Measurements from ENCODE around the gene MED28.
A peak's percentile ranks its signal among the peaks of the same experiment; 100 is the strongest.
"Not testable (repeated sequence)": the region's sequence is repeated elsewhere in the genome, so short reads cannot be mapped to it uniquely, and the experiment has no call there.

Gene MED28

GRCh38 chr4:17614416-17615299 is at the start of gene MED28:
MED28 (plus strand) TSS chr4:17614641; CDS start chr4:17614655, 14 bp downstream.
- DNase-seq (ENCODE audit: low spot score) = peak; percentile 98

GRCh38 chr4:17565846-17566245 is 48.6 kb upstream of the MED28 start:
- DNase-seq (ENCODE audit: low spot score) = no peak

GRCh38 chr4:17567271-17567670 is 47.2 kb upstream of the MED28 start:
- DNase-seq (ENCODE audit: low spot score) = no peak

GRCh38 chr4:17574206-17574605 is 40.2 kb upstream of the MED28 start:
- no peak for DNase-seq (ENCODE audit: low spot score)

GRCh38 chr4:17575177-17575576 is 39.3 kb upstream of the MED28 start:
- not testable (repeated sequence) for DNase-seq (ENCODE audit: low spot score)

- peak; percentile 97 for DNase-seq (ENCODE audit: low spot score)
Measured at GRCh38 chr4:17576932-17577664, 37.3 kb upstream of the MED28 start, which contains the start of gene LAP3. LAP3 (plus strand) TSS chr4:17577198; CDS start chr4:17577466, 268 bp downstream.

- peak; percentile 36 for DNase-seq (ENCODE audit: low spot score)
Measured at GRCh38 chr4:17577665-17578481, 36.6 kb upstream of the MED28 start.

GRCh38 chr4:17578482-17578891 is 36.0 kb upstream of the MED28 start:
- peak; percentile 30 for DNase-seq (ENCODE audit: low spot score)

GRCh38 chr4:17580969-17581368 is 33.5 kb upstream of the MED28 start:
- no peak for DNase-seq (ENCODE audit: low spot score)

- no peak for DNase-seq (ENCODE audit: low spot score)
Measured at GRCh38 chr4:17583276-17583675, 31.2 kb upstream of the MED28 start.

GRCh38 chr4:17583941-17584340 is 30.5 kb upstream of the MED28 start:
- no peak for DNase-seq (ENCODE audit: low spot score)

GRCh38 chr4:17584521-17585213 is 29.8 kb upstream of the MED28 start:
- DNase-seq (ENCODE audit: low spot score) = no peak

GRCh38 chr4:17587094-17587822 is 27.2 kb upstream of the MED28 start:
- DNase-seq (ENCODE audit: low spot score) = no peak

GRCh38 chr4:17589355-17589754 is 25.1 kb upstream of the MED28 start:
- no peak for DNase-seq (ENCODE audit: low spot score)

GRCh38 chr4:17595471-17596005 is 18.9 kb upstream of the MED28 start:
- DNase-seq (ENCODE audit: low spot score) = peak; percentile 66

GRCh38 chr4:17597517-17597916 is 16.9 kb upstream of the MED28 start:
- DNase-seq (ENCODE audit: low spot score) = no peak

- no peak for DNase-seq (ENCODE audit: low spot score)
Measured at GRCh38 chr4:17599826-17600225, 14.6 kb upstream of the MED28 start.

- DNase-seq (ENCODE audit: low spot score) = no peak
Measured at GRCh38 chr4:17605236-17605635, 9.2 kb upstream of the MED28 start.

- DNase-seq (ENCODE audit: low spot score) = no peak
Measured at GRCh38 chr4:17613761-17614415, 553 bp upstream of the MED28 start.

- DNase-seq (ENCODE audit: low spot score) = no peak
Measured at GRCh38 chr4:17616283-17616682, 1.8 kb downstream of the MED28 start.

Measured in germinal center (tissue), 1 donor.